Psoas muscle (tissue), 8 donors: ENCODE measurements around the gene LCN15. TPM values are rescaled to one million over a fixed set of nuclear protein-coding genes. Genes with fewer than 3 reads are reported as not detected.

ENCODE experiments used
- ATAC-seq, 4 donors: fragments of 200-7000 bp; cut with Tn5 transposase; one replicate each; pipeline ENCODE4 v1.9.1; 2020; ENCODE audit warnings: moderate library complexity in 3 of 4, mild to moderate bottlenecking in 2 of 4
- DNase-seq, 2 donors: peaks; one replicate each; pipeline ENCODE4 v3.0.0-alpha.2; 2020
- H3K27ac ChIP-seq: fragments of 200-600 bp; one replicate; pipeline ENCODE4 v1.8.0; 2022
- H3K27me3 ChIP-seq, 3 donors: fragments of 200-600 bp in 1 of 3; one replicate each; pipeline versions ENCODE4 v1.6.1 to v1.8.0; 2013 to 2022; ENCODE audit warnings: low read length in 2 of 3, mild to moderate bottlenecking in 2 of 3, moderate library complexity in 1 of 3; ENCODE audit not compliant: insufficient read depth in 3 of 3
- H3K36me3 ChIP-seq, 2 donors: fragments of 200-600 bp in 1 of 2; one replicate each; pipeline versions ENCODE4 v1.6.1 to v1.8.0; 2013 to 2022; ENCODE audit warnings: low read depth in 1 of 2, mild to moderate bottlenecking in 1 of 2, moderate library complexity in 1 of 2; ENCODE audit not compliant: insufficient read depth in 1 of 2
- H3K4me1 ChIP-seq: fragments of 200-600 bp; one replicate; pipeline ENCODE4 v1.8.0; 2022
- H3K4me3 ChIP-seq: fragments of 200-600 bp; one replicate; pipeline ENCODE4 v1.8.0; 2022; ENCODE audit warnings: mild to moderate bottlenecking
- H3K9me3 ChIP-seq: fragments of 200-600 bp; one replicate; pipeline ENCODE4 v1.8.0; 2022
- WGBS, 3 donors: extraction: QIAGEN DNeasy Blood & Tissue Kit; methylation state at CpG; one replicate each; pipeline versions ENCODE4 v1.1.6 to v1.1.7; 2013; 5-methylcytosine and 5-hydroxymethylcytosine counted together
- intact Hi-C, 2 donors: fragments of 100-400 bp; cut with DNase I; formaldehyde crosslinking; loops; one replicate each; pipeline versions ENCODE4 v1.11.0 to v1.14.2; 2022
- polyA plus RNA-seq, 3 donors: library from polyadenylated mRNA; stranded (reverse); fragments of 200-250 nt; gene quantifications; one replicate each; pipeline ENCODE4 v1.2.3, GENCODE V29; 2013
- total RNA-seq, 4 donors: library from RNA; stranded (reverse); fragmentation: NEBNext Ultra II Directional in 2 of 4; extraction: Animal tissue kit (Norgen Biotek cat#: 25700) in 2 of 4; gene quantifications; one replicate each; pipeline versions ENCODE4 v1.2.1 to v1.2.4, GENCODE V29; 2021 to 2023
- TF ChIP-seq, protein P1 (sequence below): fragments of 200-600 bp; IDR thresholded peaks from one replicate; pipeline ENCODE4 v1.8.0; 2022; ENCODE audit warnings: antibody characterized with exemption
- donor health status: healthy with polysubstance abuse.
- donor health status: DM: no; HTN: no; CAD: no; lungs with moderate emphysema.
- donor health status: Bipolar disorder and iron deficiency.
- donor health status: healthy.
- donor health status: DM: yes; HTN: yes; CAD: no.
- donor health status: DM: no; HTN: no; CAD: no.
- donor health status: DM: no; HTN: no; CAD: no.
- donor health status: DM: yes; HTN: yes; CAD: no.

Gene LCN15
- total and polyA plus RNA-seq, 7 donors, result 0.14 to 1.4 (median 0.22) TPM; not detected in 4

GRCh38 chr9:136779808-136780207 lies 15.5 kb upstream of the LCN15 start:
- ATAC-seq (no peak), DNase-seq (no peak)
- Histone ChIP-seq H3K9me3 (no peaks in the 10 kb centered on the region), H3K27ac (no peak overlapping the region), H3K36me3 (no peaks in the 10 kb centered on the region), H3K4me1 (no peaks in the 10 kb centered on the region), H3K27me3 (no peaks in the 10 kb centered on the region), H3K4me3 (no peak overlapping the region)
- intact Hi-C loops, result loop anchor here (10.0 kb wide), 1 partner anchor 285 kb away; no protein-coding TSS in a partner anchor
- 55 to 66% (median 57%) methylated on average over 5 of the region's 5 CpGs for WGBS, 3 donors
- TF ChIP-seq, protein P1, sequence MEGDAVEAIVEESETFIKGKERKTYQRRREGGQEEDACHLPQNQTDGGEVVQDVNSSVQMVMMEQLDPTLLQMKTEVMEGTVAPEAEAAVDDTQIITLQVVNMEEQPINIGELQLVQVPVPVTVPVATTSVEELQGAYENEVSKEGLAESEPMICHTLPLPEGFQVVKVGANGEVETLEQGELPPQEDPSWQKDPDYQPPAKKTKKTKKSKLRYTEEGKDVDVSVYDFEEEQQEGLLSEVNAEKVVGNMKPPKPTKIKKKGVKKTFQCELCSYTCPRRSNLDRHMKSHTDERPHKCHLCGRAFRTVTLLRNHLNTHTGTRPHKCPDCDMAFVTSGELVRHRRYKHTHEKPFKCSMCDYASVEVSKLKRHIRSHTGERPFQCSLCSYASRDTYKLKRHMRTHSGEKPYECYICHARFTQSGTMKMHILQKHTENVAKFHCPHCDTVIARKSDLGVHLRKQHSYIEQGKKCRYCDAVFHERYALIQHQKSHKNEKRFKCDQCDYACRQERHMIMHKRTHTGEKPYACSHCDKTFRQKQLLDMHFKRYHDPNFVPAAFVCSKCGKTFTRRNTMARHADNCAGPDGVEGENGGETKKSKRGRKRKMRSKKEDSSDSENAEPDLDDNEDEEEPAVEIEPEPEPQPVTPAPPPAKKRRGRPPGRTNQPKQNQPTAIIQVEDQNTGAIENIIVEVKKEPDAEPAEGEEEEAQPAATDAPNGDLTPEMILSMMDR, result no peak

GRCh38 chr9:136777359-136777758 lies 13.0 kb upstream of the LCN15 start:
- WGBS, 3 donors, result 77 to 86% (median 80%) methylated on average over 14 of the region's 14 CpGs
- H3K9me3 ChIP-seq, result no peaks in the 10 kb centered on the region
- TF ChIP-seq, protein P1, result no peak
- H3K4me3 ChIP-seq, result no peak overlapping the region
- intact Hi-C loops, result no loop called here
- H3K4me1 ChIP-seq, result no peaks in the 10 kb centered on the region
- no peaks in the 10 kb centered on the region for H3K36me3 ChIP-seq
- H3K27ac ChIP-seq, result no peak overlapping the region
- no peak for ATAC-seq
- peak in 1 of 2 donors; percentile 41 for DNase-seq
- H3K27me3 ChIP-seq, result no peaks in the 10 kb centered on the region

- intact Hi-C loops, result no loop called here
- WGBS, 3 donors, result 50 to 61% (median 50%) methylated on average over 7 of the region's 7 CpGs
- TF ChIP-seq, protein P1, result no peak
- H3K36me3 ChIP-seq, result no peaks in the 10 kb centered on the region
- DNase-seq, result peak in 1 of 2 donors; percentile 10
- no peaks in the 10 kb centered on the region for H3K9me3 ChIP-seq
- H3K4me3 ChIP-seq, result no peak overlapping the region
- ATAC-seq, result no peak
- no peak overlapping the region for H3K27ac ChIP-seq
- H3K4me1 ChIP-seq, result no peaks in the 10 kb centered on the region
- H3K27me3 ChIP-seq, result no peaks in the 10 kb centered on the region
Observed at GRCh38 chr9:136776947-136777346, 12.6 kb upstream of the LCN15 start.

- ATAC-seq (no peak), DNase-seq (peak in 1 of 2 donors; percentile 25)
- no peak overlapping the region for H3K27ac ChIP-seq
- no peaks in the 10 kb centered on the region for H3K36me3 ChIP-seq
- intact Hi-C loops, result no loop called here
- TF ChIP-seq, protein P1, result no peak
- H3K27me3 ChIP-seq, result no peaks in the 10 kb centered on the region
- WGBS, 3 donors, result 56 to 65% (median 56%) methylated on average over 6 of the region's 6 CpGs
- no peak overlapping the region for H3K4me3 ChIP-seq
- no peaks in the 10 kb centered on the region for H3K9me3 ChIP-seq
- H3K4me1 ChIP-seq, result no peaks in the 10 kb centered on the region
Observed at GRCh38 chr9:136775191-136775590, 10.9 kb upstream of the LCN15 start.

GRCh38 chr9:136774416-136775045 lies 10.2 kb upstream of the LCN15 start:
- 87 to 90% (median 88%) methylated on average over 12 of the region's 12 CpGs for WGBS, 3 donors
- Histone ChIP-seq H3K27ac (no peak overlapping the region), H3K4me3 (no peak overlapping the region), H3K36me3 (no peaks in the 10 kb centered on the region), H3K27me3 (no peaks in the 10 kb centered on the region), H3K9me3 (no peaks in the 10 kb centered on the region), H3K4me1 (no peaks in the 10 kb centered on the region)
- intact Hi-C loops, result no loop called here
- DNase-seq, result no peak
- TF ChIP-seq, protein P1, result no peak
- no peak for ATAC-seq
